Endothelial cell of umbilical vein (primary cell): ENCODE data around the gene DIP2A.

ENCODE experiments used
- EZH2 ChIP-seq: IDR thresholded peaks from 2 replicates; pipeline ENCODE4 v1.6.1; 2012; ENCODE audit warnings: borderline replicate concordance, low read depth, mild to moderate bottlenecking, moderate library complexity, low read length, inconsistent platforms; ENCODE audit not compliant: severe bottlenecking
- FOS ChIP-seq: IDR thresholded peaks from 2 replicates; pipeline ENCODE4 v1.6.1; 2011; ENCODE audit warnings: mild to moderate bottlenecking, low read length, moderate library complexity, borderline replicate concordance; ENCODE audit not compliant: insufficient read depth
- GATA2 ChIP-seq: IDR thresholded peaks from 2 replicates; pipeline ENCODE4 v1.7.0; 2011; ENCODE audit warnings: low read depth, mild to moderate bottlenecking, moderate library complexity, mixed read lengths, low read length; ENCODE audit not compliant: insufficient read length, insufficient read depth
- JUN ChIP-seq: IDR thresholded peaks from 2 replicates; pipeline ENCODE4 v1.6.1; 2011; ENCODE audit warnings: borderline replicate concordance, low read depth; ENCODE audit not compliant: insufficient read length, insufficient read depth
- MYC ChIP-seq: IDR thresholded peaks from one replicate; pipeline ENCODE4 v1.6.1; 2011; ENCODE audit warnings: mild to moderate bottlenecking, low read depth, low read length
- POLR2A ChIP-seq: IDR thresholded peaks from 2 replicates; pipeline ENCODE4 v1.6.1; 2012; ENCODE audit warnings: low read depth, mild to moderate bottlenecking, control low read depth, low read length
- POLR2AphosphoS5 ChIP-seq: IDR thresholded peaks from 2 replicates; pipeline ENCODE4 v1.6.1; 2012; ENCODE audit warnings: low read depth, mild to moderate bottlenecking, control low read depth, low read length, moderate library complexity; ENCODE audit not compliant: insufficient read depth
- TF ChIP-seq, protein P1 (sequence below), 2 donors: IDR thresholded peaks; 1 replicate in 1 of 2; 2 replicates in 1 of 2; pipeline ENCODE4 v1.5.1; 2011; ENCODE audit warnings: low read length in 2 of 2, mild to moderate bottlenecking in 2 of 2, moderate library complexity in 2 of 2, control low read depth in 1 of 2, inconsistent platforms in 1 of 2, low read depth in 1 of 2; ENCODE audit not compliant: insufficient read depth in 1 of 2; ENCODE audit errors: extremely low read depth in 1 of 2
- TF ChIP-seq, protein P2 (sequence below): IDR thresholded peaks from 2 replicates; pipeline ENCODE4 v1.6.1; 2011; ENCODE audit not compliant: insufficient read depth, insufficient read length

DNA sequence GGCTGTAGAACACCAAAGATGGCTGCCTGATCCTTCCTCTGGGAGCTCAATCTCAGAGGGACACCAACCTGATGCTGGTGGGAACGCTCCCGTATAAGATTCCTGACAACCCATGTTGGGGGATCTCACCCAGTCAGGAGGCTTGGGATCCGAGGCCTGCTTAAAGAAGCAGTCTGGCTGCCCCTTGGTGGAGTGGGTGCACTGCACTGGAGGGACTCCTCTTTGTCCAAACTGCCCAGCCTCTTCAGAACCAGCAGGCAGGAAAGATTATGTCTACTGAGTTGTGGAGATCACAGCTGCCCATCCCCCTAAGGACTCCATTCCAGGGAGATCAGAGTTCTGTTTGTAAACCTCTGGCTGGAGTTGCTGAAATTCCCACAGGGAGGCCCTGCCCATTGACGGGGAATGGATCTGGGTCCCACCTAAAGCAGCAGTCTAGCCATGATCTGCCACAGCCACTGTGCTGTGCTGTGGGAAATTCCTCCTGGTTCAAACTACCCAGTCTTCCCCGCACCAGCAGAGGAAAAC is 123.2 kb downstream of the DIP2A start:
- TF ChIP-seq, protein P1, sequence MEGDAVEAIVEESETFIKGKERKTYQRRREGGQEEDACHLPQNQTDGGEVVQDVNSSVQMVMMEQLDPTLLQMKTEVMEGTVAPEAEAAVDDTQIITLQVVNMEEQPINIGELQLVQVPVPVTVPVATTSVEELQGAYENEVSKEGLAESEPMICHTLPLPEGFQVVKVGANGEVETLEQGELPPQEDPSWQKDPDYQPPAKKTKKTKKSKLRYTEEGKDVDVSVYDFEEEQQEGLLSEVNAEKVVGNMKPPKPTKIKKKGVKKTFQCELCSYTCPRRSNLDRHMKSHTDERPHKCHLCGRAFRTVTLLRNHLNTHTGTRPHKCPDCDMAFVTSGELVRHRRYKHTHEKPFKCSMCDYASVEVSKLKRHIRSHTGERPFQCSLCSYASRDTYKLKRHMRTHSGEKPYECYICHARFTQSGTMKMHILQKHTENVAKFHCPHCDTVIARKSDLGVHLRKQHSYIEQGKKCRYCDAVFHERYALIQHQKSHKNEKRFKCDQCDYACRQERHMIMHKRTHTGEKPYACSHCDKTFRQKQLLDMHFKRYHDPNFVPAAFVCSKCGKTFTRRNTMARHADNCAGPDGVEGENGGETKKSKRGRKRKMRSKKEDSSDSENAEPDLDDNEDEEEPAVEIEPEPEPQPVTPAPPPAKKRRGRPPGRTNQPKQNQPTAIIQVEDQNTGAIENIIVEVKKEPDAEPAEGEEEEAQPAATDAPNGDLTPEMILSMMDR (IDR thresholded peaks at IDR 0.05; ENCODE audit: extremely low read depth in 1 of 2, insufficient read depth in 1 of 2, low read depth in 1 of 2, low read length in 2 of 2), result no peak
- TF ChIP-seq EZH2 (no peak), POLR2A (no peak), FOS (no peak), JUN (no peak), GATA2 (no peak), POLR2AphosphoS5 (no peak), MYC (no peak)
- TF ChIP-seq, protein P2, sequence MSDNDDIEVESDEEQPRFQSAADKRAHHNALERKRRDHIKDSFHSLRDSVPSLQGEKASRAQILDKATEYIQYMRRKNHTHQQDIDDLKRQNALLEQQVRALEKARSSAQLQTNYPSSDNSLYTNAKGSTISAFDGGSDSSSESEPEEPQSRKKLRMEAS, result no peak
